GM12878 (cell line): ENCODE data around the gene GGCX. TPM values are rescaled to one million over a fixed set of nuclear protein-coding genes. Genes with fewer than 3 reads are reported as not detected.
"Not testable (repeated sequence)": the region's sequence is repeated elsewhere in the genome, so short reads cannot be mapped to it uniquely, and the experiment has no call there.

Source experiments
- ATAC-seq: fragments of 200-7000 bp; cut with Tn5 transposase; 3 replicates; pipeline ENCODE4 v1.9.1; 2020; ENCODE audit warnings: mild to moderate bottlenecking, moderate library complexity
- BruUV-seq: library from RNA; stranded (reverse); fragments of 400-500 nt; replicated peaks from 2 replicates; lab custom pipeline; 2021; lab: Mats Ljungman, UMichigan
- CTCF ChIA-PET: fragments of 300-600 bp; sonication (Branson Sonifier 250); formaldehyde crosslinking; extraction: SDS; loops from one replicate; lab custom pipeline; 2021; ENCODE audit warnings: inconsistent platforms; lab: Yijun Ruan, JAX
- POLR2A ChIA-PET: fragments of 350-600 bp; formaldehyde crosslinking; extraction: SDS; loops from one replicate; lab custom pipeline; 2021; ENCODE audit warnings: inconsistent platforms; lab: Charles Lee
- RAD21 ChIA-PET: fragments of 300-600 bp; sonication (Branson Sonifier 250); formaldehyde crosslinking; loops from one replicate; lab custom pipeline; 2023; ENCODE audit warnings: antibody characterized with exemption; ENCODE audit not compliant: unreplicated experiment; lab: Charles Lee
- SMC1A ChIA-PET: fragments of 300-600 bp; sonication (Branson Sonifier 250); formaldehyde crosslinking; loops from one replicate; lab custom pipeline; 2023; ENCODE audit not compliant: unreplicated experiment, uncharacterized antibody; lab: Charles Lee
- DNase-seq: peaks from one replicate; pipeline ENCODE4 v3.0.0-alpha.2; 2011; ENCODE audit warnings: low read depth, low spot score
- FAIRE-seq: peaks from 3 replicates; lab custom pipeline; 2011; peaks lifted over from hg19 to GRCh38; lab: Jason Lieb, UNC
- H2AFZ ChIP-seq: 2 replicates; pipeline ENCODE4 v1.6.0; 2011; ENCODE audit warnings: low read depth, low read length, control low read depth; ENCODE audit not compliant: control insufficient read depth
- H3K27ac ChIP-seq: 2 replicates; pipeline ENCODE4 v1.5.1; 2011; ENCODE audit warnings: control low read depth; ENCODE audit not compliant: control insufficient read depth, insufficient read depth
- H3K27me3 ChIP-seq, 2 experiments: replicated peaks in 1 of 2; 2 replicates each; pipeline versions ENCODE4 v1.6.0 to v1.6.1; 2011; ENCODE audit warnings: low read length in 1 of 2; ENCODE audit not compliant: control insufficient read depth in 2 of 2, insufficient read depth in 2 of 2
- H3K36me3 ChIP-seq, 2 experiments: 2 replicates each; pipeline ENCODE4 v1.5.1; 2011; ENCODE audit warnings: low read length in 1 of 2; ENCODE audit not compliant: control insufficient read depth in 2 of 2, insufficient read depth in 2 of 2
- H3K4me1 ChIP-seq: 2 replicates; pipeline ENCODE4 v1.6.1; 2011; ENCODE audit warnings: mild to moderate bottlenecking, low read length, moderate library complexity, mixed read lengths; ENCODE audit not compliant: control insufficient read depth, insufficient read depth
- H3K4me2 ChIP-seq: 2 replicates; pipeline ENCODE4 v1.6.0; 2011; ENCODE audit warnings: control low read depth; ENCODE audit not compliant: control insufficient read depth, insufficient read depth
- H3K4me3 ChIP-seq: fragments of 200-600 bp; sonication (generic); 2 replicates; pipeline ENCODE4 v1.5.1; 2016
- H3K79me2 ChIP-seq: 2 replicates; pipeline ENCODE4 v1.6.0; 2011; ENCODE audit warnings: low read length; ENCODE audit not compliant: control insufficient read depth, insufficient read depth
- H3K9ac ChIP-seq: 2 replicates; pipeline ENCODE4 v1.8.0; 2011; ENCODE audit warnings: low read length, control low read depth, mixed read lengths; ENCODE audit not compliant: control insufficient read depth, insufficient read depth
- H3K9me3 ChIP-seq: replicated peaks from 3 replicates; pipeline ENCODE4 v1.5.1; 2011; ENCODE audit warnings: mild to moderate bottlenecking, low read length; ENCODE audit not compliant: control insufficient read depth, insufficient read depth
- H4K20me1 ChIP-seq: 2 replicates; pipeline ENCODE4 v1.6.0; 2011; ENCODE audit not compliant: control insufficient read depth, insufficient read depth
- MTA2 ChIP-seq: fragments of 450-650 bp; IDR thresholded peaks from 2 replicates; pipeline ENCODE4 v1.6.1; 2016; ENCODE audit warnings: low read depth, mild to moderate bottlenecking, moderate library complexity
- SMAD1 ChIP-seq: fragments of 450-650 bp; IDR thresholded peaks from 2 replicates; pipeline ENCODE4 v1.6.1; 2018; ENCODE audit warnings: mild to moderate bottlenecking, low read depth; ENCODE audit not compliant: partially characterized antibody
- SMC3 ChIP-seq: IDR thresholded peaks from 2 replicates; pipeline ENCODE4 v1.6.1; 2011; ENCODE audit warnings: low read length, improper control_type of control experiment, borderline replicate concordance
- SP1 ChIP-seq: IDR thresholded peaks from one replicate; pipeline ENCODE4 v1.6.1; 2011; ENCODE audit warnings: low read depth, low read length
- SPI1 ChIP-seq: IDR thresholded peaks from 2 replicates; pipeline ENCODE4 v1.6.1; 2011; ENCODE audit warnings: low read depth, mild to moderate bottlenecking, low read length, moderate library complexity, borderline replicate concordance; ENCODE audit not compliant: insufficient read depth
- STAT3 ChIP-seq: IDR thresholded peaks from 2 replicates; pipeline ENCODE4 v1.6.1; 2011; ENCODE audit warnings: low read depth, low read length, improper control_type of control experiment
- ZNF207 ChIP-seq: fragments of 450-650 bp; IDR thresholded peaks from 2 replicates; pipeline ENCODE4 v1.6.1; 2014; ENCODE audit warnings: antibody characterized with exemption, mild to moderate bottlenecking, borderline replicate concordance
- ZSCAN29 ChIP-seq: fragments of 450-650 bp; IDR thresholded peaks from 2 replicates; pipeline ENCODE4 v1.6.1; 2017; ENCODE audit warnings: mild to moderate bottlenecking, moderate library complexity
- WGBS: methylation state at CpG from one replicate; pipeline ENCODE4 v1.1.6; 2016; ENCODE audit warnings: low lambda C conversion rate; ENCODE audit not compliant: insufficient replicate concordance, insufficient coverage; ENCODE audit errors: missing lambda C conversion rate; 5-methylcytosine and 5-hydroxymethylcytosine counted together
- in situ Hi-C: fragments of 300-500 bp; cut with MboI; formaldehyde crosslinking; loops from 9 replicates; pipeline ENCODE4 v1.14.3; 2018; ENCODE audit warnings: mixed read lengths
- intact Hi-C: fragments of 100-400 bp; cut with micrococcal nuclease; formaldehyde crosslinking; loops from one replicate; pipeline ENCODE4 v1.14.2; 2022; ENCODE audit not compliant: unreplicated experiment
- polyA plus RNA-seq, 11 experiments: library from polyadenylated mRNA; depleted of rRNA in 4 of 11; unstranded in 6 of 11; stranded (reverse) in 5 of 11; fragments of >200 nt; fragmentation: Nextera tagmentation in 4 of 11; fragmentation: Illumina TruSeq in 1 of 11; extraction: Ambion mirVana in 4 of 11; extraction: Trizol in 1 of 11; gene quantifications; 1 replicate in 1 of 11; 2 replicates in 10 of 11; pipeline versions ENCODE4 v1.2.1 to v1.2.3, GENCODE V29; 2011 to 2016; ENCODE audit warnings: inconsistent platforms in 2 of 11, missing spikeins in 2 of 11, low read depth in 1 of 11
- total RNA-seq, 4 experiments: library from RNA; depleted of rRNA in 3 of 4; stranded (reverse); fragments of >200 nt in 3 of 4; fragmentation: Illumina TruSeq in 1 of 4; extraction: Trizol in 1 of 4; gene quantifications; 2 replicates each; pipeline versions ENCODE4 v1.2.1 to v1.2.3, GENCODE V29; 2013 to 2021

The GGCX gene
- total and polyA plus RNA-seq, 10 of the 15 experiments (the other 5 are each of a cell fraction or from before 2014, with no cell fraction given), result 18.1 to 52.7 (median 25.0) TPM

GRCh38 chr2:85560812-85561279 lies 447 bp downstream of the GGCX start:
- ChIA-PET SMC1A (interaction anchor here (0.7 to 3.2 kb wide), 9 partner anchors 10 to 507 kb away, joined by 3 to 21 read pairs (median 7); partner anchors contain the start of gene RNF181), CTCF (interaction anchor here (0.6 to 4.4 kb wide), 8 partner anchors 9 to 260 kb away, joined by 3 to 28 read pairs (median 3); no protein-coding TSS in a partner anchor), POLR2A (interaction anchor here (0.6 to 6.2 kb wide), 14 partner anchors 11 to 626 kb away, joined by 3 to 32 read pairs (median 6); partner anchors contain the start of genes MAT2A, RNF181, TMEM150A and VAMP8), RAD21 (interaction anchor here (0.9 to 2.7 kb wide), 7 partner anchors 8 to 141 kb away, joined by 3 to 15 read pairs (median 4); partner anchors contain the start of genes SH2D6 and VAMP8)
- in situ Hi-C loops (no loop called here), intact Hi-C loops (loop anchor here (2.0 kb wide), 1 partner anchor 42 kb away; the partner anchor contains the start of gene TMEM150A)
- Histone ChIP-seq H3K27me3 (no peaks in the 10 kb centered on the region), H3K4me3 (peak overlapping the region; percentile 98), H4K20me1 (no peaks in the 10 kb centered on the region), H3K9me3 (no peaks in the 10 kb centered on the region), H3K9ac (peak overlapping the region; percentile 80), H2AFZ (peak overlapping the region; percentile 87), H3K27ac (peak overlapping the region; percentile 5; the same call in 1 of the 2 replicates), H3K4me2 (peak overlapping the region; percentile 66), H3K79me2 (peaks cover 18% of the 10 kb centered on the region), H3K36me3 (peaks cover 0 to 5% of the 10 kb centered on the region in 2 experiments; a peak in 1 of 4 replicates), H3K4me1 (no peaks in the 10 kb centered on the region; the same call in 1 of the 2 replicates)
- DNase-seq, result no peak
- whole genome bisulfite sequencing, result 1% methylated on average over 14 of the region's 14 CpGs
- BruUV-seq, result TSS peak; percentile 65
- ATAC-seq, result peak; percentile 34
- FAIRE-seq, result no peak
- TF ChIP-seq ZSCAN29 (no peak), SPI1 (no peak), SP1 (no peak), ZNF207 (no peak), MTA2 (no peak), STAT3 (no peak), SMAD1 (no peak), SMC3 (no peak)

GRCh38 chr2:85560403-85560726 lies 928 bp downstream of the GGCX start:
- H3K4me2 ChIP-seq, result peak overlapping the region; percentile 66
- H3K79me2 ChIP-seq, result peaks cover 18% of the 10 kb centered on the region
- peak overlapping the region; percentile 80; the same call in 1 of the 2 replicates for H3K9ac ChIP-seq
- H2AFZ ChIP-seq, H3K9me3 ChIP-seq, in situ Hi-C loops, ATAC-seq, BruUV-seq, H4K20me1 ChIP-seq, H3K4me1 ChIP-seq, FAIRE-seq, H3K36me3 ChIP-seq, H3K27ac ChIP-seq, H3K27me3 ChIP-seq, DNase-seq: not testable (repeated sequence)
- peak overlapping the region; percentile 98 for H3K4me3 ChIP-seq
- ChIA-PET RAD21 (interaction anchor here (0.9 to 2.7 kb wide), 7 partner anchors 8 to 141 kb away, joined by 3 to 15 read pairs (median 4); partner anchors contain the start of genes SH2D6 and VAMP8), SMC1A (interaction anchor here (0.7 to 3.2 kb wide), 9 partner anchors 10 to 507 kb away, joined by 3 to 21 read pairs (median 7); partner anchors contain the start of gene RNF181), CTCF (interaction anchor here (0.6 to 4.4 kb wide), 7 partner anchors 9 to 260 kb away, joined by 3 to 28 read pairs (median 3); no protein-coding TSS in a partner anchor), POLR2A (interaction anchor here (0.6 to 6.2 kb wide), 13 partner anchors 11 to 179 kb away, joined by 3 to 32 read pairs (median 6); partner anchors contain the start of genes MAT2A, RNF181, TMEM150A and VAMP8)
- intact Hi-C loops, result loop anchor here (2.0 kb wide), 1 partner anchor 42 kb away; the partner anchor contains the start of gene TMEM150A
- 84% methylated on average over 12 of the region's 12 CpGs for WGBS
